Measurements from ENCODE around the gene SSB. TPM values are rescaled to one million over a fixed set of nuclear protein-coding genes. Genes with fewer than 3 reads are reported as not detected.

Gene SSB
- total and polyA plus RNA-seq, 4 donors = 29.9 to 61.4 (median 42.2) TPM

DNA sequence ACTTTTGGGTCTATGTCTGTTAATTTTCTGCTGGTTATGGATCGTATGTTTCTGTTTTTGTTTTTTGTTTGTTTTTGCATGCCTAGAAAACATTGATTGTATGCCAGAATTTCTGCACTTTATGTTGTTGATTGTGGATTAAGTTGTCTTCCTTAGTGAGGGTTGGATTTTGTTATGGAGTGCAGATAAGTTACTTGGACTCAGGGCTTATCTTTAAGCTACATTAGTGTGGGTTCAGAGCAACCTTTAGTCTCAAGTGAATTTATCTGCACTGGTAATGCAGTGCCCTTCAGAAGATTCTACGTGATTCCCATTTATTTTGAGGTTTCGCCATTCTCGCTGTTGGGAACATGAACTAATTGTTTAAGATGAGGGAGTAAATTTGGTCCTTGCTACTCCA, 61.5 kb downstream of the SSB start:
- H3K27me3 ChIP-seq (ENCODE audit: control insufficient read depth in 4 of 4, insufficient read depth in 4 of 4, low read length in 3 of 4) = no peaks in the 10 kb centered on the region
- H3K9ac ChIP-seq (ENCODE audit: low read depth in 1 of 2, low read length in 2 of 2) = no peak overlapping the region
- no peak overlapping the region for H3K4me3 ChIP-seq (ENCODE audit: low read depth in 1 of 3, low read length in 3 of 3)
- H3K4me1 ChIP-seq (ENCODE audit: control insufficient read depth in 4 of 4, insufficient read depth in 4 of 4, low read length in 3 of 4) = no peaks in the 10 kb centered on the region
- H3K9me3 ChIP-seq (ENCODE audit: control insufficient read depth in 4 of 4, low read length in 3 of 4) = no peaks in the 10 kb centered on the region
- H3K36me3 ChIP-seq (ENCODE audit: control insufficient read depth in 4 of 4, insufficient read depth in 3 of 4, low read depth in 1 of 4, low read length in 3 of 4) = peaks cover 0 to 1% (median 0%) of the 10 kb centered on the region in 4 donors
- WGBS = 92% methylated on average over 4 of the region's 4 CpGs
- H3K27ac ChIP-seq (ENCODE audit: low read depth in 1 of 2, low read length in 2 of 2) = no peak overlapping the region
- TF ChIP-seq JUND (IDR thresholded peaks at IDR 0.05) (no peak), TAF1 (conservative IDR thresholded peaks at IDR 0.05) (no peak), FOXA2 (IDR thresholded peaks at IDR 0.05) (no peak), EGR1 (IDR thresholded peaks at IDR 0.05; ENCODE audit: low read depth in 2 of 2) (no peak), HNF4G (IDR thresholded peaks at IDR 0.05) (no peak), SP1 (IDR thresholded peaks at IDR 0.05) (no peak)
- DNase-seq (ENCODE audit: low spot score) = no peak

Other genes starting within 250 kb of the SSB start
- gene FASTKD1, start 225.0 kb upstream of the SSB start, total RNA-seq = 10 to 100 TPM; 17.1 to 20.7 TPM
- 10 to 100 TPM in 1 of 2 donors, 1 to 10 TPM in 1; 6.7 to 15.3 TPM for gene FASTKD1, start 225.0 kb upstream of the SSB start, polyA plus RNA-seq
- gene PPIG, start 214.5 kb upstream of the SSB start, total RNA-seq = 10 to 100 TPM; 18.8 to 29.7 TPM
- gene PPIG, start 214.5 kb upstream of the SSB start, polyA plus RNA-seq = 10 to 100 TPM; 15.2 to 49.3 TPM
- gene CFAP210, start 104.5 kb upstream of the SSB start, total RNA-seq = under 1 TPM; 0.08 to 0.33 TPM
- under 1 TPM; 0.02 to 0.42 TPM for gene CFAP210, start 104.5 kb upstream of the SSB start, polyA plus RNA-seq
- gene PHOSPHO2, start 104.4 kb upstream of the SSB start, total RNA-seq = 1 to 10 TPM; 2.5 to 4.7 TPM
- 1 to 10 TPM; 1.4 to 5.3 TPM for gene PHOSPHO2, start 104.4 kb upstream of the SSB start, polyA plus RNA-seq
- gene KLHL23, start 65.0 kb upstream of the SSB start, total RNA-seq = 10 to 100 TPM; 10.2 to 11.9 TPM
- 1 to 10 TPM; 2.6 to 5.3 TPM for gene KLHL23, start 65.0 kb upstream of the SSB start, polyA plus RNA-seq
- gene METTL5, start 26.0 kb downstream of the SSB start, total RNA-seq = 10 to 100 TPM; 15.4 to 25.7 TPM
- gene METTL5, start 26.0 kb downstream of the SSB start, polyA plus RNA-seq = 10 to 100 TPM; 19.9 to 35.6 TPM
- gene UBR3, start 28.6 kb downstream of the SSB start, total RNA-seq = 10 to 100 TPM; 34.3 to 69.4 TPM
- gene UBR3, start 28.6 kb downstream of the SSB start, polyA plus RNA-seq = 10 to 100 TPM in 1 of 2 donors, 1 to 10 TPM in 1; 8.5 to 22.5 TPM

All from liver (tissue), 9 donors.